Small intestine (tissue), 7 donors: ENCODE data around the gene MRPL9. TPM values are rescaled to one million over a fixed set of nuclear protein-coding genes. Genes with fewer than 3 reads are reported as not detected.
A peak's percentile ranks its signal among the peaks of the same experiment; 100 is the strongest.
"Not testable (repeated sequence)": the region's sequence is repeated elsewhere in the genome, so short reads cannot be mapped to it uniquely, and the experiment has no call there.

Source experiments
- DNase-seq, 2 donors: peaks; one replicate each; pipeline versions ENCODE4 v3.0.0 to v3.0.0-alpha.2; 2013
- FAIRE-seq: peaks from 2 replicates; lab custom pipeline; 2012; peaks lifted over from hg19 to GRCh38; lab: Jason Lieb, UNC
- H3K27ac ChIP-seq, 3 donors: one replicate each; pipeline ENCODE4 v1.5.1; 2013; ENCODE audit warnings: low read length in 2 of 3, mild to moderate bottlenecking in 2 of 3, control low read depth in 1 of 3, inconsistent platforms in 1 of 3, low read depth in 1 of 3, moderate library complexity in 1 of 3
- H3K27me3 ChIP-seq, 3 donors: one replicate each; pipeline ENCODE4 v1.6.1; 2013; ENCODE audit warnings: low read length in 3 of 3, inconsistent platforms in 1 of 3; ENCODE audit not compliant: control insufficient read depth in 3 of 3, insufficient read depth in 3 of 3
- H3K36me3 ChIP-seq, 3 donors: one replicate each; pipeline ENCODE4 v1.6.1; 2013; ENCODE audit warnings: low read length in 3 of 3, inconsistent platforms in 1 of 3, low read depth in 1 of 3, mild to moderate bottlenecking in 1 of 3, moderate library complexity in 1 of 3; ENCODE audit not compliant: control insufficient read depth in 3 of 3, insufficient read depth in 2 of 3
- H3K4me1 ChIP-seq, 3 donors: one replicate each; pipeline ENCODE4 v1.6.1; 2013; ENCODE audit warnings: low read length in 2 of 3, inconsistent platforms in 1 of 3, low read depth in 1 of 3, mild to moderate bottlenecking in 1 of 3, moderate library complexity in 1 of 3; ENCODE audit not compliant: control insufficient read depth in 3 of 3, insufficient read depth in 2 of 3
- H3K4me3 ChIP-seq, 3 donors: one replicate each; pipeline ENCODE4 v1.5.1; 2013; ENCODE audit warnings: low read length in 3 of 3, control low read depth in 1 of 3, inconsistent platforms in 1 of 3, low read depth in 1 of 3, mild to moderate bottlenecking in 1 of 3, moderate library complexity in 1 of 3
- H3K9me3 ChIP-seq, 2 donors: one replicate each; pipeline ENCODE4 v1.6.1; 2013; ENCODE audit warnings: low read depth in 1 of 2, low read length in 1 of 2; ENCODE audit not compliant: control insufficient read depth in 2 of 2, insufficient read depth in 1 of 2
- WGBS, 3 donors: extraction: QIAGEN DNeasy Blood & Tissue Kit; methylation state at CpG; one replicate each; pipeline ENCODE4 v1.1.7; 2013; 5-methylcytosine and 5-hydroxymethylcytosine counted together
- polyA plus RNA-seq, 4 donors: library from polyadenylated mRNA; stranded (reverse) in 3 of 4; unstranded in 1 of 4; fragments of 200-250 nt in 3 of 4; fragments of 120-200 nt in 1 of 4; gene quantifications; one replicate each; pipeline versions ENCODE4 v1.2.1 to v1.2.3, GENCODE V29; 2013
- donor health status: healthy with polysubstance abuse.
- donor health status: control.
- donor health status: control.
- donor health status: Bipolar disorder and iron deficiency.
- donor health status: healthy.

MRPL9 gene
- polyA plus RNA-seq, 4 donors: 49.0 to 62.1 (median 51.7) TPM

GRCh38 chr1:151733995-151734394 is 29.3 kb downstream of the MRPL9 start:
- H3K4me1 ChIP-seq: peaks cover 0 to 14% (median 2%) of the 10 kb centered on the region in 3 donors
- H3K27me3 ChIP-seq, FAIRE-seq, H3K27ac ChIP-seq, H3K36me3 ChIP-seq, DNase-seq, H3K4me3 ChIP-seq: not testable (repeated sequence)
- WGBS, 3 donors: 90 to 94% (median 92%) methylated on average over 9 of the region's 9 CpGs
- H3K9me3 ChIP-seq: peaks cover 0 to 23% of the 10 kb centered on the region in 2 donors

- H3K27me3 ChIP-seq: no peaks in the 10 kb centered on the region
- H3K36me3 ChIP-seq: peaks cover 0 to 4% (median 0%) of the 10 kb centered on the region in 3 donors
- no peak overlapping the region for H3K27ac ChIP-seq
- FAIRE-seq (no peak), DNase-seq (no peak)
- H3K4me3 ChIP-seq: no peak overlapping the region
- H3K4me1 ChIP-seq: peaks cover 0 to 18% (median 2%) of the 10 kb centered on the region in 3 donors
- WGBS, 3 donors: 74 to 80% (median 78%) methylated on average over 3 of the region's 3 CpGs
- H3K9me3 ChIP-seq: peaks cover 0 to 19% of the 10 kb centered on the region in 2 donors
Observed at GRCh38 chr1:151733126-151733525, 30.2 kb downstream of the MRPL9 start.

DNA sequence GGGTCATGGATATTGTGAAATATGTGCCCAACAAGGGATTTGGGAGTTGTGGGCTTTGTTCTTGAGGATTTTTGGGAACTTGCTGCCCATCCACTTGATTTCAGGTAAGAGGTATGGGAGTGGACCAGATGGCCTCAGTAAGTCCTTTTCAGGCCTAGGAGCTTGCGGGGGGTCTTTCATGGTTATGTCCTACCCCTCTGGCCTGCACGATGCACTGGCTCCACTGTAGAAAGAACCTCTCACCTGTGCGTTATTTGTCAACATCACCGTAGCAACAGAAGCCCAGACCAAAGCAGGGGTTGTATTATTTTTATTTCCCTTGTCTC is 33.4 kb downstream of the MRPL9 start:
- Histone ChIP-seq H3K27ac (no peak overlapping the region), H3K4me1 (peaks cover 0 to 27% (median 0%) of the 10 kb centered on the region in 3 donors), H3K4me3 (no peak overlapping the region), H3K36me3 (peaks cover 0 to 2% (median 0%) of the 10 kb centered on the region in 3 donors), H3K27me3 (no peaks in the 10 kb centered on the region), H3K9me3 (peaks cover 0 to 6% of the 10 kb centered on the region in 2 donors)
- DNase-seq (no peak), FAIRE-seq (no peak)
- 77 to 85% (median 78%) methylated on average over 4 of the region's 4 CpGs for WGBS, 3 donors

DNA sequence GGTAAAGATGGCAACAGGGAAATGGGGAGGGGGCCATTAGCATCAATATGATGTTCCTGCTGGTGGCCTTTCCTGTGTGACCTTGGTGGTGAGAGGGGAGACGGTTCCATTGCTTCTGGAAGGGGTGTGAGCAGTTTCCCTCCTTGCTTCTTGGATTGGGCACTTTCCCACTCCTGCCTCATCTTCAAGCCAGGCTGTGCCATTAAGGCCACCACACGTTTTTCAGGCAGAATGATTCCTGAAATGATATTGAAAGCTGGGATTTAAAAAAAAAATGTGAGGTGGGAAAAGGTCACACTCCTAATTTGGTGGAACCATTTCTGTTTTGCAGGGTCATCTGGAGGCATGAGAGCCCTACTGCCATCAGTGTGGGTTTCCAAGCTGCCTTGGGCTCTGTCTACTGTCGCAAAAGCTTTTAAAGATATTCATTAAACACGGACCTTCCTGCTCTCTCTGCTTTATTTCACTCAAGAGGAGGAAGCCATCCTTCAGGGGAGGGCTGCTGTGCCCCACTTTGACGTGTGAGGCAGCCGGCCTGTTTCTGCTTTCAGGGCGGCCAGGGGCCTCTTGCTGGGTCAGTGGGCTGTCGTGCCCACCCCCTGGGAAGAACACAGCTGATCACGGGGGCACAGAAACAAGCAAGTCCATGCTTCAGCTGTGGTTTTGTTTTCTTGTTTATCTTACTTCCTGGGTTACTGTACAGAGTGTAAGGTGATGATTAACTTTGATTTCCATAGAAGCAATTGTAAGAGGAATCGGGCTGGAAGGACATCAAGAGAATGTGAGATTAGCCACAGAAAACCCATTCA is 33.9 kb downstream of the MRPL9 start:
- no peaks in the 10 kb centered on the region for H3K27me3 ChIP-seq
- H3K4me3 ChIP-seq: peak overlapping the region in 1 of 3 donors; percentile 37
- H3K27ac ChIP-seq: peak overlapping the region; percentile 6 to 43 (median 41)
- WGBS, 3 donors: 15 to 47% (median 37%) methylated on average over 10 of the region's 10 CpGs
- peaks cover 0 to 2% (median 0%) of the 10 kb centered on the region in 3 donors for H3K36me3 ChIP-seq
- FAIRE-seq (no peak), DNase-seq (peak; percentile 48 to 58)
- H3K9me3 ChIP-seq: peaks cover 0 to 6% of the 10 kb centered on the region in 2 donors
- H3K4me1 ChIP-seq: peaks cover 0 to 24% (median 0%) of the 10 kb centered on the region in 3 donors

DNA sequence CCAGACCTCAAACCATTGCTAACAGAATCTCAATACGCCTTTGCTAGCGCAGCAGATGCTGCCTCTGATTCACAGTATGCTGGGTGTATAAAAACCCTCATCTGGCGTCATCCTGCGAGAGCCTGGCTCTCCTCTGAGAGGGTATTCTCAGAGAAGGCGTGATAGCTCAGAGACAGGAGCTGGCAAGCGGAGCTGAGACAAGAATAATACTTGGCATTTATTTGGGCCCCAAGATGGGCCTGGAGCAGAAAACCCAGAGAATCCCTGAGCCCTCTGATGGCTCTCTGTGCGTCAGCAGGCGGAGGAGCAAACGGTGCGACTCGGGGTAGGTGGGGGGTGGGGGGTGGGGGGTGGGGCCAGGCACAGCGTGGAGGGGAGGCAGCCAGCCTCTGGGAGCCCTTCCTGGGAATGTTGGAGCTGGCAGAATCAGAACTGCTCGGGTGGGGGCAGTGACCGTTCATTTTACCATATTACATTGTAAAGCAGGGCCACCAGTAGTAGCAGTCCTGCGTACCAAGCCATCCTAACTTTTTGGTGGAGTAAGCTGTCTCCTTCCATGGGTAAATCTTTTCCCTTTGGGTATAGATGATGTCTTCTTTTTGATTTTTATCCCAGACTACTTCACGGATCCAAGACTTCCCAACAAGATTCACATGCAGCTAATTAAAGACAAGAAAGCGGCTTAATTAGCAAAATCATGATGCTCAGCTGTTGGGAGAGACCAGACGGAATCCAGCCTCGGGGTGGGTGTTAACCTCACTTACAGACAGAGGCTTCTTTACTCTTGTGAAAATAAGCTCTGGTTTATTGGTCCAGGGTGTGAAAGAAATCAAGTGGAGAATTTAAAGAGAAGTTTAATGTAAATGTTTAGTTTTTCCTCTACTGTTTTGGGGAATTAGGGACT is 34.9 kb downstream of the MRPL9 start:
- Histone ChIP-seq H3K27me3 (no peaks in the 10 kb centered on the region), H3K27ac (peak overlapping the region in 1 of 3 donors; percentile 36), H3K4me1 (peaks cover 0 to 24% (median 0%) of the 10 kb centered on the region in 3 donors), H3K9me3 (peaks cover 0 to 6% of the 10 kb centered on the region in 2 donors), H3K36me3 (peaks cover 0 to 2% (median 0%) of the 10 kb centered on the region in 3 donors), H3K4me3 (no peak overlapping the region)
- DNase-seq: no peak
- WGBS, 3 donors: 50 to 79% (median 72%) methylated on average over 19 of the region's 19 CpGs
- FAIRE-seq: no peak

DNA sequence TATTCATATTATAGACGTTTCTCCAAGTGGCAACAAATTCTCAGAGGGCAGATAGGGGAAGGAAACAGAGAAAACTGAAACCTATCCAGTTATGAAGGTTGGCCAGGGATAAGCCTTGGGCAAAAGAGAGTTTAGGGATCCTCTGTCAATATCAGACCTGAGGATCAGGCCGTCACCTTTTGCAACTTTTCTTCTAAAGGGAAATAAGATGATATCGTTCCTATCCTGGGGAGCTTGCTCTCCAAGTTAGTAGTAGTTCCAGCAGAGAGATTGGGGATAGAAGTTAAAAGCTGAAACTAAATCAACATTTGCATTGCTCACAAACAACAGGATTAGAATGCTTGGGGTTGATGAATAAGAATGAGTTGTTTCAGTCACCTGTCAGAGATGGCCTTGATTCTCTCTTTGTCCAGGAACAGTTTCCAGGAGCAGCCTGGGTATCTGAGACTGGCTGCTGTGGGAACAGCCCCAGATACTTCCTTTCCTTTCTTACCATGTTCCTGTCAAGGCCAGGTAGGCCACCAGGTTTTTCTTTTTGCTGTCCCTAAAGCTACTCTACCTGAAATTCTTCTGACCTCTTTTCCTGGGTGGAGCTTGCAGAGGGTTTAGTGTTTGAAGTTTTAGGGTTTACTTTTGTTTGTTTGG is 39.4 kb downstream of the MRPL9 start:
- Histone ChIP-seq H3K9me3 (no peaks in the 10 kb centered on the region), H3K36me3 (no peaks in the 10 kb centered on the region), H3K27ac (no peak overlapping the region), H3K4me1 (peaks cover 3 to 31% (median 7%) of the 10 kb centered on the region in 3 donors), H3K27me3 (peaks cover 0 to 6% (median 0%) of the 10 kb centered on the region in 3 donors), H3K4me3 (no peak overlapping the region)
- no peak for FAIRE-seq
- no peak for DNase-seq
- 58 to 70% (median 58%) methylated on average over 3 of the region's 3 CpGs for WGBS, 3 donors

- H3K36me3 ChIP-seq: no peaks in the 10 kb centered on the region
- peak overlapping the region in 2 of 3 donors; percentile 31 to 54 for H3K4me3 ChIP-seq
- no peak overlapping the region for H3K27ac ChIP-seq
- H3K27me3 ChIP-seq: peaks cover 0 to 14% (median 0%) of the 10 kb centered on the region in 3 donors
- peaks cover 3 to 33% (median 7%) of the 10 kb centered on the region in 3 donors for H3K4me1 ChIP-seq
- no peaks in the 10 kb centered on the region for H3K9me3 ChIP-seq
- DNase-seq (no peak), FAIRE-seq (no peak)
- WGBS, 3 donors: 30 to 39% (median 31%) methylated on average over 17 of the region's 17 CpGs
Observed at GRCh38 chr1:151721788-151722510, 41.3 kb downstream of the MRPL9 start.
